NCI-H226 (cell line): Measurements from ENCODE around the gene UBAC1.
"Not testable (repeated sequence)": the region's sequence is repeated elsewhere in the genome, so short reads cannot be mapped to it uniquely, and the experiment has no call there.

Experiments
- DNase-seq: peaks from one replicate; pipeline ENCODE4 v3.0.0-alpha.2; 2015

The UBAC1 gene

DNA sequence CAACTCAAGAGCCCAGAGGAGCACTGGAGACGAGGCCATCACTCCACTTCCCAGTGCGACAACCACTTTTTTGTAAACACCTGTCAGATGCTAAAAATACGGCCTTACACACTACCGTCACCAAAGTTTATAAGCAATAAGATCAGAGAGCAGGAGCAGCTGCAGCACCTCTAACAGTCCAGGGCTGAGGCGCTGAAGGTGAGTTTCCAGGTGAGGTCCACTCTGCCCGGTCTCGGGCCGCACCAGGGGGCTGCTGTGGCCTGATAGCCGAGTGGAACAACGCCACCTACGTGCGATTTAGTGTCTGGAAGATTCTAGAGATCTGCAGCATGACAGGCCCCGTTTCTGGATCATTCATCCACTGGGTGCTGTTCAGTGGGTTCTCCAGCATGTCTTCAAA lies 28.1 kb downstream of the UBAC1 start:
- no peak for DNase-seq

DNA sequence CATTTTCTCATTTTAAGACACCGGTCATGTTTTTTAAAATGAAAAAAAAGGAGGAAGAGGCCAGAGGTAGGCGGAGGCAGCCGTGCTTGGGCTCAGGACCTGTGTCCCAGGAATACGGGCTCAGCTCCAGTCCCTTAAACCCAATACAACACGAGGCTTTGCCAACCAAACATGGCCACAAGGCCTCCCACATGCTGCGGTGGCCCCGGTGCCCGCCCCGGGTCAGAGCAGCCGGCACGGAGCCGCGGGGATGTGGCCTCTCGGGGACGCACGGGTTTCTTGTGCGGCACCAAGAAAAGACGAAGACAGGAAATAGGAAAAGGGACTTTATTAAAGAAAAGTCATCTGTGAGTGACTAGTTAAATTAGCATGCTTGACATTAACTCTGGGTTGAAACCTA lies 28.5 kb downstream of the UBAC1 start:
- no peak for DNase-seq

DNA sequence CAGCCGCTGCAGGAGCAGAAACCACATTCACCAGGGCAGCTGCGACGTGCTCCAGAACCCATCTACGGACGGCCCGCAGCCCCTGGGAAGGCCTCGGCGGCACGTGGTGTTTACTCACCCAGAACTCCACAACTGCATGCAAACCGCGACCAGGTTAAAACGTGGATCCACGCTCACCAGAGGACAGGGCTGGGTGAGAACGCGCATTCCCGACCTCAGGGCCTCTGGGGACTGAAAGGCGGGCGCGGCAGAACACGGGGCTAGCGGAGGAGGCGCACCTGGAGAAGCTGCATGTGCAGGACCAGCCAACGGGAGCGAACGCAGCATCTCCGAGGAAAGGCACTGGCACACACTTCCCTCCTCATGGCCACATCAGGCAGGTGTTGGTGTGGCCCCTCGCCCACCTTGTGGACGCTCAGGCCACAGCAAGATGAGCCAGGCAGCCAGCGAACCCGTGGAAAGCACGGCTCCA lies 29.8 kb downstream of the UBAC1 start:
- no peak for DNase-seq

DNA sequence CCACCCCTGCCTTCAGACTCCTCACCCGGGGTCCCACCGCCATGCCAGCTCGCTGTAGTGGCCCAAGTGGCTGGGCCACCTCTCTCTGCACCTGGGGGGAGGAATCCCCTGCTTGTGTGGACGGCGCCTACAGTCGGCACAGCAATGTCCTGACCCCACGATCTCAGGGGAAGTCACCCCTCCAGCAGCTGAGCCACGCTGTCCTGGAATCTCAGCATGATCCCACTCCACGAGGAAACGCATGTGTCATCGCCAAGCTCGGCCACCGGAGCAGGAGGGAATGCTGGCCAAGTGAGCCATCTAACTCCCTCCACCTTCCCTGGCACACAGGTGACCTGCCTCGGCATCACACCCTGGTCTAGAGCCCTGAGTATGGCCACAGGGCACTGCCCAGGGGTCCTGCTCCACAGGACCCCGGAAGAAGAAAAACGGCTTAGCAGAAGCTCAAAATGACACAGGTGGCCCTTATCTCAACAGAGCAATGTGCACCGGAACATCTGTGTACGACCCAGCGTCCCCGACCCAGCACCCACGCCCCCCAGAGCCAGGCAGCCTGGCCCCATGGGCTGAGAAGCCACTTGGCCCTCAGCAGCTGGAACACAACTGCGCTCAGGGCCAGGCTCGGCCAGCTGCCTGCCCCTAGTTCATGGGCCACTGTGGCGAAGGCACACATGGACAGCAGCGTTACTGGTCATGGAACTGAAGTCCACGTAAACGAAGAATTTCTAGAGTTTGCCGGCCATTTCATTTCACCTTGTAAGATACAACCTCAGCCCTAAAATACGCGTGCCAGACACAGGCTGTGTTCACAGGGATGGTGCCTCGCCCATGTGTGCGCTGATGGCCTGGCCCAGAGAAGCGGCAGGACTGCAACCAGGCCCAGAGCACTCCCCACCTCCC lies 30.5 kb downstream of the UBAC1 start:
- no peak for DNase-seq

DNA sequence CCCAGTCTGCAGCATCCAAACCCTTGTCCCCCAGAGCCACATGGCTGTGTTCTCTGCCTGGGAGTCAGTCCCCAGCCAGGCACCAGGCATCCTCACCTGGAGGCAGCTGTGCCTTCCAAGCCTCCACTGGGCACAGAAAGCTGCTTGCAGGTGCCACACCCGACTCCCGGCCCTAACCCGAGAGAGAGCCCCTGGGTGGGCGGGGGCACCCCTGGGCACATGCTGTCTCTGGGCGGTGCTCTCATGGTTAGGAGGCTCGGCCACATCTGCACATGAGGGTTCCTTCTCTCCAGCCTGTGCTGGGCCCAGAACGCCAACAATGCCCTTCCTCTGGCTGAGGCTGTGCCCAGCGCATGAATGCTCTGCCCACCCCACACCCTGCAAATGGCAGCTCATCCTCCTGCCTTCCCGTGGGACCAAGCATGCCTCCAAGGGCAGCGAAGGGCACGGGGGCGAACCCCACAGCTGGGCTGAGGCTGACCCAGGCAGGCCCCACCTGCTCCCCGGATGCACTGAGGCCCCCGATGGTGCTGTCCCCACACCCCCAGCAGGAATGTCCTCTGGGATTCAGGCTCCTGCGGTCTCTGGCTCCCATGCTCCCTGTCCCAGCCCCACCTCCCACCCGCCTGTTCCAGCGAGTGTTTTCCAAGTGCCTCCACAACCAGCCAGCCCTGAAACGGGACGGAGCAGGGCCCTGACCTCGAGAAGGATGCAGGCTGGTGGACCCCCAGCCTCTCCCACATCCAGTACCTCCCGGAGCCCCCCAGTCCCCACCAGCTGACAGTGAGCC lies 31.3 kb downstream of the UBAC1 start:
- DNase-seq, result no peak

DNA sequence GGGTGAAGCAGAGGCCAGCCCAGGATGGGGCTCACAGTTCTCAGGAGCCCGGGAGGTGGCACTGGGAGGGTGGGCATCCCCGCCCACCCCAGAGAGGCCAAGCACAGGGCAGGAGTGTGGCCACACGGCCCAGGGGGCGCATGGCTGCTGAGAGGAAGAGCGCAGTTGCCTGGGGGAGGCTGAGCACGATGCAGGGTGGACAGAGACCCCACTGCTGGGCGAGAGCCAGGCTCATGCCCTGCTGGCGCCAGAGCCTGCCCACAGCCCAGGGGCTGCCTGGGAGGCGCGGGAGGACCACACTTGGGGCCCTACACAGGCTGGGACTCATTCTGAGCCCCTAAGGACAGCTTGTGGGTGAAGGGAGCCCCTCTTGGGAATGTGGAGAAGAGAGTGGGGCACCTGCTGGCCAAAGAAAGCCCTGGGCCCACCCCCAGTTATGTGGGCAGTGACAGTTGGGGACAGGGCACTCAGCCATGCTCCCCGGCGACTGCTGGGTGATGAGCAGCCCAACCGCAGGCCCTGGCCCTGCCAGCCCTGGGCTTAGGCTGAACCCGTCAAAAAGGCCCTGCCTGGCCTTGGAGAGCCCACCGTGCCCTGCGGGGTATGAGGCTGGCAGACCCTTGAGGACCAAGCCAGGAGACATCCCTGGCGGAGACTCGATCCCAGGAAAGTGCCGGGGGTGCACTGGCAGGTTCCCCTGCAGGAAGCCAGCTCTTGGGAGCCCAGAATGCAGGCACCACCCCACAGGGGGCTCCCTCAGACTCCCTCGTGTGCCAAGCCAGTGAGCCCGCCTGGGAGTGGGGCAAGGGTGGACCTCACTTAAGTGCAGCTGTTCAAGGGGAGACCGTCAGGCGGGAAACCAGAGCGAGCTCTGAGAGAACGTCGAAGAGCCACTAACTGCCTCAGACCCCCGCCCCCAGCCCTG lies 32.2 kb downstream of the UBAC1 start:
- DNase-seq, result no peak

- DNase-seq, result no peak
These were observed 33.0 kb downstream of the UBAC1 start for GRCh38 chr9:135928074-135928730.

DNA sequence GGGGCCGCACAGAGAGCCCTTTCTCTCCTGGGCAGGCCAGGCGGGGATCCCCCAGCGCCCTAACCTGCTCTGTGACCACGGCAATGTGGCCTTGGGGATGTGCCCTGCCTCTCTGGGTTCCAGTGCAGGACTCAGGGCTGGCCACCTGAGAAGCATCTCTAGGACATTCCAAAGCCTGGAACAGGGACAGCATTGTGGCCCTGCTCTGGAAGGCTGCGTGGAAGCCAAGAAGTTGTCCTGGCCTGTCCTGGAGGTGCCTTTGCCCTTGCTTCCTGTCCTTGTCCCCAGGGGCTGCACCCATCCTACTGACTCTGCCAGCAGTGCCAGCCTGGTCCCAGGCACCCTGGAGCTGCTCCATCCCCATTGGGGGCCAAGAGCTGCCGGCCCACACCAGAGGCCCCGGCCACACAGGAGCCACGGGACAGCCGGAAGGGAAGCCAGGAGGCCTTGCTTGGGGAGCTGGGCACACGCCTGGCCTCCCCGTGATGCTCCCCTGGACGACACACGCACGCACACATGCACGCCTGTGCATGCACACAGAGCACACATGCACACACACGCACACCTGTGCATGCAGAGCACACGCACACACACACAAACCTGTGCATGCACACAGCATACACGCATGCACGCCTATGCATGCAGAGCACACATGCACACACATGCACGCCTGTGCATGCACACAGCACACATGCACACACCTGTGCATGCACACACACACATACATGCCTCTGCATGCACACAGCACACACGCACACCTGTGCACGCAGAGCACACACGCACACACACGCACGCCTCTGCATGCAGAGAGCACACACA lies 33.8 kb downstream of the UBAC1 start:
- no peak for DNase-seq

DNA sequence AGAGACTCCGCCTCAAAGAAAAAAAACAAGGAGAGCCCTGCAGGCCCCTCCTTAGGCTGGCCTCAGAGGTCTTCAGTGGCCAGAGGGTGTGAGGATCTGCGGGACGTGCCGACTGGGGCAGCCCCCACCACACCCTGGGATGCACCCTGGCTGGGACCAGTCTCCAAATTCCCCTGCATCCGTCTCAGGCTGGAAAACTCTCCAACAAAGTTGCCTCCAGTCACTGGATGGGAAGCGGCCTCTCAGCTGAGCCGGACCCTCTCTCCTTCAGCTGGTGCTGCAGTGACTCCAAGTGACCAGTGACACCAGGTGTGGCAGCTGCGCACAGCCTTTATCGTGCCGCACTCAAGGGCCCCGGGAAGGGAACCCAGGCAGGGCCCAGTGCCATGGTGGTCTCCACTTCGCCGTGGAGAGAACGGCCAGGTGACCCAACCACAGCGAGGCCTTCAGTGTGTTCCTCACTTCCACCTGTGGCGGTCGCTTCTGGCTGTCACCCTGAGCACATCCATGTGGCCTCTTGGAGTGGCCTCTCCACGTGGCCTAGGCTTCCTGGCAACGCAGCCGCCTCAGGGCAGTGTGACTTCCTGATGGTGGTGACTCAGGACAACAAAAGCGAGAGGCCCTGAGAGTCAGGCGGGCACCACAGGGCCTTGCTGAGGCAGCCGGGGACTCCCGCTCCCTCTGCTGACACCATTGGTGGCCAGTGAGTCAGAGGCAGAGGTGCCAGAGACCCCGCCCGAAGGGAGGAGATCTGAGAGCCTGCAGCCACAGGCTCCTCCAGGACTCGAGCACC lies 34.6 kb downstream of the UBAC1 start:
- DNase-seq, result peak; percentile 18

GRCh38 chr9:135925496-135926133 lies 35.6 kb downstream of the UBAC1 start:
- no peak for DNase-seq

DNA sequence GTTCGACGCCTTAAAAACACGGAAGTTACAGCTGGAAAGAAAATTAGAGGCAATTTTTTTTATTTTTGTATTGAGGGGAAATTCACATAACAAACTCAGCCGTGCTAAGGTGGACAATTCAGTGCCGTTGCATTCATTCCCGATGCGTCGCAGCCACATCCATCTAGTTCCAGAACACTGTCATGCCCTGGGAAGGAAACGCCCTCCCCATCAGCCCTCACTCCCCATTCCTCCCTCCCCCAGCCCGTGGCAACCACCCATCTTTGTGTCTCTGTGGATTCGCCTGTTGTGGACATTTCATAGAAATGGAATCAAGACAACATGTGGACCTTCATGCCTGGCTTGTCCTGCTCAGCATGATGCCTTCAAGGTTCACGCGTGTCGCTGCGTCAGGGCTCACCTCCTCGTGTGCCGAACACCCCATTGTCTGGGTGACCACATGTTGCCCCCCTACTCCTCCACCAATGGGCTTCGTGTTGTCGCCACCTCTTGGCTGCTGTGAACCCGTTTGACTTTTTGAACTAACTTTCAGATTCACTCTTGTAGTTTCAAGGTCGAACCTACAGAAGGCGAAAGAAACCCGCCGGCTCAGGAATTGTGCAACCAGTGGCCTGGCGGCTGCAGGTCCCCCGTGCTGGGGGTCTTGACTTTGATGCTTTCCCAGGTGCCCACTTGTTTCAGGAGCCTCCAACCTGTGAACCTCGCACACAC lies 36.4 kb downstream of the UBAC1 start:
- DNase-seq, result no peak

- DNase-seq, result no peak
These were observed 37.7 kb downstream of the UBAC1 start for GRCh38 chr9:135923508-135923907.

DNA sequence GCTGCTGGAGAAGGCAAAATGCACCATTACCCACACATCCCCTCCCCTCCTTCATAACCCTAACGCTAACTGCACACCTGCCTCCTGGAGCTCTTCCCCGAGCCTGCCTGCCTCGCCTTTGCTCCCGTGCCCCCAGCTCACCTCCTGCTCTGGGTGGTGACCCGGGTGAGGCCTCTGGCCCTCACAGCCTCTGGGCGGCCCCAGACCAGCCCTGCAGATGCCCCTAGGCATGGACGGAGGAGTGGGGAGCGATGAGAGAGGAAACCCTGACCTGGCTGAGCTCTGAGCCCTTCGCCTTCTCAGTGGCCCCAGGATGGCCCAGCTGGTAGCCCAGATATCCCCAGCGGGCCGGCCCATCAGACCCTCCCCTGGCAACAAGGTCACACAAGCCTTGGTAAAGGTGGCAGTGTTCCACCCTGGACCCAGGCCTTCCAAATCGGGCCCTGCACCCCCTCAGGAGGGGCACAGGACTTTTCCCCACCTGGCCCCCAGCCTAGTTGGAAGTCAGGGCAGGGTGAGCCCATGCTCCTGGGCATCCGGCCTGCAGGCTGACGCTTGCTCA lies 39.3 kb downstream of the UBAC1 start:
- no peak for DNase-seq

DNA sequence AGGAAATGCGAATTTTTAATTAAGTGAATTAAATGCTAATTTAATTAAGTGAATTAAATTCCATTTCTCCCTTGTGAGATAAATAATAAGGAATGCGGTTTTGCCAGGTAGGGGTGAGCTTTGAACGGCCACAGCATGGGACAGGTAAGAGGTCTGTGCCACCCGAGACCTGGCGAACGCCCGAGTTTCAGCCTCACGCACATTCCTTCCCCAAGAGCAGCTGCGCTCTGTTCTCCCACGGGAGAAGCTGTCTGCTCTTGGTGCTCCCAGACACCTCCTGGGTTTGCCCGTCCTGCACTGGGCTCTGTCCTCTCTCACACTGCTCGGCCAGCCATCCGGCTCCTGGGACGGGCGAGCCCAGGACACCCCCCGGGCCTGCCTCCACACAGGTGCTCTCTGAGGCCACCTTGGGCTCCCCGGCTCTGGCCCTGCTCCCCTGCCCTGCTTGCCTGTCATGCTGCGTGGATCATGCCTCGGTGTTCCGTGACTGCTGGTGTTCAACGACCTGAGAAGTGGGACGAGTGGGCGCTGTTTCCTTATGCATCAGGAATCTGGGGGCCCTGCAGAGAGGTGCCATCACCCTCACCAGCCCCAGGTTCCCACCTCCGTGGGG lies 40.1 kb downstream of the UBAC1 start:
- no peak for DNase-seq

GRCh38 chr9:135920256-135920930 lies 40.8 kb downstream of the UBAC1 start:
- DNase-seq, result no peak

DNA sequence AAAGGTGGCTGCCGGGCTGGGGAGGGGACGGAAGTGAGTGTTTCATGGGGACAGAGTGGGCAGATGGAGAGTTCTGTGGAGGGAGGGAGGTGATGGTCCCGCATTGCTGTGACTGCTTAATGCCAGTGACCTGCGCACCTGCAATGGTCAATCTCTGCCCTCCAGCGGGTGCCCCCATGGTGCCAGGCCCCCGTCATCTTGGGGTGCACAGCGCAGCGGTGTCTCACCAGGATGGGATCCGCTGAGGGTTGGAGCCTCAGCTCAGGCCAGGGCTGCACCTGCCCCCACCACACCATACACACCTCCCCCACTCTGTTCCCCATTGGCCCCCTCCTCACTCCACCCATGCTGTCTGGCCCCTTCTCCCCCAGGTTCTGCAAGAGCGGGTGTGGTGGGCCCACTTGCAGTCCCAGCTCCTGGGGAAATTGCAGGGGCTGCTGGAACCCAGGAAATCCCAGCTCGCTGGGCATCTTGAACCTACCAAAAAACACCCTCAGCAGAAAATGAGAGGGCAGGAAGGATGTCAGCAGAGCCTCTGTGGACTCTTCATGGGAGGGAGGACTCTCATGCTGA lies 41.8 kb downstream of the UBAC1 start:
- DNase-seq, result no peak

DNA sequence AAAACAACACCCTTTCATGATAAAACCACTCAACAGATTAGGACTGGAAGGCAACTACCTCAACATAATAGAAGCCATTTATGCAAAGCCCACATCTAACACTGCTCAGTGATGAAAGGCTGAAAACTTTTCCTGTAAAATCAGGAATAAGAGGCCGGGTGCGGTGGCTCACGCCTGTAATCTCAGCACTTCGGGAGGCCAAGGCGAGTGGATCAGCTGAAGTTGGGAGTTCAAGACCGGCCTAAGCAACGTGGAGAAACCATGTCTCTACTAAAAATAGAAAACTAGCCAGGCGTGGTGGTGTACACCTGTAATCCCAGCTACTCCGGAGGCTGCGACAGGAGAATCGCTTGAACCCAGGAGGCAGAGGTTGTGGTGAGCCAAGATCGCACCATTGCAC lies 44.9 kb downstream of the UBAC1 start:
- not testable (repeated sequence) for DNase-seq

- peak; percentile 34 for DNase-seq
These were observed 46.3 kb downstream of the UBAC1 start for GRCh38 chr9:135914921-135915320.
